Right ventricle myocardium inferior (tissue), 1 donor: ENCODE measurements around the gene SEC61A1. TPM values are rescaled to one million over a fixed set of nuclear protein-coding genes. Genes with fewer than 3 reads are reported as not detected.

ENCODE experiments used
- ATAC-seq: fragments of 200-7000 bp; cut with Tn5 transposase; one replicate; pipeline ENCODE4 v1.9.1; 2020; ENCODE audit warnings: mild to moderate bottlenecking, moderate library complexity
- DNase-seq: peaks from one replicate; pipeline ENCODE4 v3.0.0; 2021; ENCODE audit errors: missing footprints
- intact Hi-C: fragments of 100-400 bp; cut with DNase I; formaldehyde crosslinking; loops from one replicate; pipeline ENCODE4 v1.11.0; 2022
- long read RNA-seq: library from polyadenylated mRNA; unstranded; transcript quantifications from one replicate; pipeline ENCODE4 v2.0.0, GENCODE V29; 2021
- total RNA-seq: library from RNA; stranded (reverse); fragmentation: NEBNext Ultra II Directional; extraction: Animal tissue kit (Norgen Biotek cat#: 25700); gene quantifications from one replicate; pipeline ENCODE4 v1.2.1, GENCODE V29; 2021
- donor health status: DM: no; HTN: yes; CAD: no; lungs with severe emphysema.

The SEC61A1 gene
- 57.5 TPM for total RNA-seq
- long read RNA-seq, transcript SEC61A1-201 (12 exons, 3,635 nt), result major isoform, 110 of 145 reads
- long read RNA-seq, partial matches to known transcripts, result 27 of 145 reads
- long read RNA-seq, other reads (novel, unspliced or antisense), result 8 of 145 reads

GRCh38 chr3:128051837-128052594 lies at the start of gene SEC61A1:
SEC61A1 (plus strand) TSS chr3:128052437; CDS start chr3:128052553, 116 bp downstream.
- peak; percentile 98 for ATAC-seq
- DNase-seq, result peak; percentile 97
- intact Hi-C loops, result loop anchor here (5.0 kb wide), 1 partner anchor 135 kb away; the partner anchor contains the start of gene KBTBD12

GRCh38 chr3:128004661-128005060 lies 47.6 kb upstream of the SEC61A1 start:
- no peak for ATAC-seq
- DNase-seq, result no peak
- intact Hi-C loops, result no loop called here

GRCh38 chr3:128006061-128007032 lies 45.9 kb upstream of the SEC61A1 start:
- ATAC-seq (no peak), DNase-seq (no peak)
- intact Hi-C loops, result no loop called here

GRCh38 chr3:128007033-128007424 lies 45.2 kb upstream of the SEC61A1 start:
- DNase-seq (no peak), ATAC-seq (no peak)
- intact Hi-C loops, result no loop called here

- DNase-seq (no peak), ATAC-seq (no peak)
- intact Hi-C loops, result no loop called here
Observed at GRCh38 chr3:128009952-128010846, 42.0 kb upstream of the SEC61A1 start.

GRCh38 chr3:128011140-128011539 lies 41.1 kb upstream of the SEC61A1 start:
- DNase-seq (no peak), ATAC-seq (no peak)
- intact Hi-C loops, result no loop called here

GRCh38 chr3:128012050-128012449 lies 40.2 kb upstream of the SEC61A1 start:
- no peak for ATAC-seq
- no peak for DNase-seq
- intact Hi-C loops, result no loop called here

- no peak for ATAC-seq
- intact Hi-C loops, result no loop called here
- no peak for DNase-seq
Observed at GRCh38 chr3:128014548-128014947, 37.7 kb upstream of the SEC61A1 start.

GRCh38 chr3:128016502-128016901 lies 35.7 kb upstream of the SEC61A1 start:
- DNase-seq, result no peak
- intact Hi-C loops, result no loop called here
- ATAC-seq, result no peak

- ATAC-seq (no peak), DNase-seq (no peak)
- intact Hi-C loops, result no loop called here
Observed at GRCh38 chr3:128021768-128022372, 30.4 kb upstream of the SEC61A1 start.

GRCh38 chr3:128033102-128033501 lies 19.1 kb upstream of the SEC61A1 start:
- ATAC-seq (no peak), DNase-seq (no peak)
- intact Hi-C loops, result no loop called here

GRCh38 chr3:128036119-128036518 lies 16.1 kb upstream of the SEC61A1 start:
- ATAC-seq (no peak), DNase-seq (no peak)
- intact Hi-C loops, result no loop called here

GRCh38 chr3:128040041-128040440 lies 12.2 kb upstream of the SEC61A1 start:
- ATAC-seq (no peak), DNase-seq (no peak)
- intact Hi-C loops, result no loop called here

GRCh38 chr3:128040660-128041059 lies 11.6 kb upstream of the SEC61A1 start:
- ATAC-seq (no peak), DNase-seq (no peak)
- intact Hi-C loops, result no loop called here

GRCh38 chr3:128041344-128041743 lies 10.9 kb upstream of the SEC61A1 start:
- ATAC-seq, result no peak
- no peak for DNase-seq
- intact Hi-C loops, result no loop called here

GRCh38 chr3:128050597-128050996 lies 1.6 kb upstream of the SEC61A1 start:
- ATAC-seq (no peak), DNase-seq (no peak)
- intact Hi-C loops, result loop anchor here (5.0 kb wide), 1 partner anchor 133 kb away; the partner anchor contains the start of gene KBTBD12

- intact Hi-C loops, result loop anchor here (5.0 kb wide), 1 partner anchor 134 kb away; the partner anchor contains the start of gene KBTBD12
- DNase-seq (no peak), ATAC-seq (peak; percentile 3)
Observed at GRCh38 chr3:128051459-128051836, 789 bp upstream of the SEC61A1 start.
